Stimulated activated naive CD4-positive, alpha-beta T cell (primary cell): ENCODE measurements around the gene ASIC1.
A peak's percentile ranks its signal among the peaks of the same experiment; 100 is the strongest.
"Not testable (repeated sequence)": the region's sequence is repeated elsewhere in the genome, so short reads cannot be mapped to it uniquely, and the experiment has no call there.

ENCODE experiments used
- DNase-seq, 6 experiments: peaks; one replicate each; lab custom pipeline; 2025; lab: John Stamatoyannopoulos, UW

ASIC1 gene

GRCh38 chr12:50061946-50062686 lies 4.7 kb downstream of the ASIC1 start:
- DNase-seq, result no peak

- no peak for DNase-seq
Observed at GRCh38 chr12:50062728-50063460, 5.5 kb downstream of the ASIC1 start.

GRCh38 chr12:50065726-50066310 lies 8.4 kb downstream of the ASIC1 start:
- DNase-seq, result no peak

- DNase-seq, result no peak
Observed at GRCh38 chr12:50066402-50066801, 9.0 kb downstream of the ASIC1 start.

- DNase-seq, result no peak
Observed at GRCh38 chr12:50069069-50069468, 11.7 kb downstream of the ASIC1 start.

- no peak for DNase-seq
Observed at GRCh38 chr12:50069539-50069938, 12.1 kb downstream of the ASIC1 start.

- peak in 5 of 6 experiments; percentile 11 to 67 (median 56) for DNase-seq
Observed at GRCh38 chr12:50070314-50071060, 13.1 kb downstream of the ASIC1 start.

- DNase-seq, result no peak
Observed at GRCh38 chr12:50072198-50072907, 15.0 kb downstream of the ASIC1 start.

GRCh38 chr12:50073206-50073605 lies 15.8 kb downstream of the ASIC1 start:
- DNase-seq, result no peak

- DNase-seq, result no peak
Observed at GRCh38 chr12:50073712-50074111, 16.3 kb downstream of the ASIC1 start.

GRCh38 chr12:50074936-50075807 lies 17.8 kb downstream of the ASIC1 start:
- peak; percentile 50 to 77 (median 70) for DNase-seq

GRCh38 chr12:50075808-50076170 lies 18.4 kb downstream of the ASIC1 start:
- no peak for DNase-seq

GRCh38 chr12:50077099-50077498 lies 19.7 kb downstream of the ASIC1 start:
- no peak for DNase-seq

- DNase-seq, result no peak
Observed at GRCh38 chr12:50078281-50078680, 20.9 kb downstream of the ASIC1 start.

GRCh38 chr12:50079771-50080170 lies 22.4 kb downstream of the ASIC1 start:
- DNase-seq, result no peak

- no peak for DNase-seq
Observed at GRCh38 chr12:50081096-50081808, 23.9 kb downstream of the ASIC1 start.

GRCh38 chr12:50082644-50083043 lies 25.2 kb downstream of the ASIC1 start:
- DNase-seq, result no peak

GRCh38 chr12:50083301-50083700 lies 25.9 kb downstream of the ASIC1 start:
- no peak for DNase-seq

GRCh38 chr12:50084409-50084774 lies 27.0 kb downstream of the ASIC1 start:
- DNase-seq, result not testable (repeated sequence)
